IPS DF 19.7 (cell line): ENCODE measurements around the gene RIPK1.

Experiments
- DNase-seq: peaks from one replicate; pipeline ENCODE4 v3.0.0-alpha.2; 2013; ENCODE audit warnings: low read depth, low spot score

The RIPK1 gene

DNA sequence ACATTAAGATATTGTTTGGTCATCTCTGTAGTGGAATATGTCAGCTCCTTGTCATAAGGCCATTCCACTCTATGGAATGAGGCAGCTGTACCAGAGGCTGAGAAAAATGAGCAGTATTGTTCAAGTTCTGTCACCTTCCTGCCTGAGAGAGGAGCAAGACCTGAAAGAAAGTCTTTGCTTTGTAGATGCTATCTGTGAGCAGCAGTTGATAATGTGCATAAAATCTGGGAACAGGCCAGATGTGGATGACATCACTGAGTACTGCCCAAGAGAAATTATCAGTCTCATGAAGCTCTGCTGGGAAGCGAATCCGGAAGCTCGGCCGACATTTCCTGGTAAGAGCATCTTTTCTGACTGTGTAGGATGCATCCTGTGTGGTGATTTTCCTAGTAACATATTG lies 16.8 kb downstream of the RIPK1 start:
- DNase-seq, result no peak

DNA sequence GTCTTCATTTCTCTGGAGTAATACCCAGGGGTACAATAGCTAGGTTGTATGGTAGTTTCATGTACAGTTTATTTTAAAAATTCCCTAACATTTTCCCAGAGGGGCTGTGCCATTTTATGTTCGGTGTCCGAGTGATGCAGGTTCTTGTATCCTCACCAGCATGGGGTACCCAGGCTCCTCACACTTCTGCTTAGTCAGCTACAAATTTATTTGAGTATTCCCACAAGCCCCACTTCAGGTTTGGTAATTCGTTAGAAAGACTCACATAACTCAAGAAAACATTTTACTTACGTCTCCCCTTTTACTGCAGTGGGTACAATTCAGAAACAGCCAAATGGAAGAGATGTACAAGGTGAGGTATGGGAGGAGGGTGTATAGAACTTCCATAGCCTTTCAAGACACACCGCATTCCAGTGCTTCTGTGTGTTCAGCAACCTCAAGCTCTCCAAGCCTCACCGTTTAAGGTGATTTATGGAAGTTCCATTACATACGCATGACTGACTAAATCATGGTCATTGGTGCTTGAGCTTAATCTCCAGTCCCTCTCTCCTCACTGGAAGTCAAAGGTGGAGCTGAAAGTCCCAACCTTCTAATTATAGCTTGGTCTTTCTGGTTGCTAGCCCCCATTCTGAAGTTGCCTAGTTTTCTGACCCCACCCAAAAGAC lies 18.1 kb downstream of the RIPK1 start:
- DNase-seq, result no peak

DNA sequence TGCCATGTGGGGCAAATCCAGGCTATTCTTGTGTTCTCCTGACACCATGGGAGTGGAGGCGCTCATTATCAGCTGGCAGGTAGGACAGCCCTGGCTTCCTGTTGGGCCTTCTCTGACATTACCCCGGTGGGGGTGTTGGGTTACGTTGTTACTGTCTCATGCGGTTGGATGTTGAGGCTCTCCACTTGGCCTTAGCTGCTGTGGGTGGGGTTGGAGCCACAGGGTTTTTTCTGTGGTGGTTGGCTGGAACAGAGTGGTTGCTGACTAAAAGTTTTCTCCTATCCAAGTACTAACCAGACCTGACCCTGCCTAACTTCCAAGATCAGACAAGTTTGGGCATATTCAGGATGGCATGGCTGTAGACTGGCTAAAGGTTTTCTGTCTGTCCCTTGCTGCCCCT lies 20.2 kb downstream of the RIPK1 start:
- DNase-seq, result no peak

DNA sequence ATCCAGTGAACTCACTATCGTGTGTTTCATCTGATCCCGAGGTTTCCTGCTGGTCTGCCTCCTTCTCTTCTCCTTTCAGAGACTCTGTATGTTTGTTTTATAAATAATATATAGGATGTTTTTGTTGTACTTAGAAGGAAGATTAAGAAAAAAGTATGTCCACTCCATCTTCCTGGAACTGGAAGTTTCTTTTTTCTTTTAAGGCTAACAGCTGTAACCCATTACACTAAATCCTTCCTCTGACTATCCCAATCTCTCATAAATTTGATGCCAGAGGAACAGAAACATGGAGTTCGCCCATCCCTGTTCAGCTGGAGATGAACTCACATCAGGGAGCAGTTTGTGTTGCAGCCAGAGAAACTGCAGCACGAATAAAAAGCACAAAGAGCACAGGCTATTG lies 20.7 kb downstream of the RIPK1 start:
- no peak for DNase-seq

DNA sequence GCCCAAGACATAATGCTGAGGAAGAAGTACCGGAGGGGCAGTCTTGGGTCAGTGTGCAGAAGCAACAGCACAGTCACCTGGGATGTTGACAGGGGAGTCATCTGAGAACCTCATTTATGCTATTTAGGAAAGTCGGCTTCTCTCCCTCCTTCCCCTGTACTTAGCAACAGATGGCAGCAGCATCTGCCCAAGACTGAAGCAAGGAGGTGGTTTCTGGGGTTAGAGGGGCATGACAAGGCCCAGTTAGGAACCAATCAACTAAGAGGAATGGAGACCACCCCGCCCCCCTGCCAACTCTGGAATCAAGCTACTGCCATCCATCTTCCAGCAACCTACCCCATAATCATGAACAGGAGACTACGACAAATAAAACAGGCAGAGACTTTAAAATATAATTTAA lies 21.7 kb downstream of the RIPK1 start:
- DNase-seq, result no peak

DNA sequence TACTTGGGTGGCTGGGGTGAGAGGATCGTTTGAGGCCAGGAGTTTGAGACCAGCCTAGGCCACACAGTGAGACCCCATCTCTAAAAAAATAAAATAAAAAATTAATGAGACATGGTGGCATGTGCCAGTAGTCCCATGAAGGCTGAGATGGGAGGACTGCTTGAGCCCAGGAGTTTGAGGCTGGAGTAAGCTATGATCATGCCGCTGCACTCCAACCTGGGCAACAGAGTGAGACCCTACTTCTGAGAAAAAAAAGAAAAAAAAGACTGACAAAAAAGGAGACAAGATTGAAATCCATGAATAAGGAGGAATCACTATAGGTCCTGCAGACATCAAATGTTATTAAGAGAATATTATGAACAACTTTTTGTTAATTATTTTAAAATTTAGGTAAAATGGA lies 26.5 kb downstream of the RIPK1 start:
- DNase-seq, result no peak

DNA sequence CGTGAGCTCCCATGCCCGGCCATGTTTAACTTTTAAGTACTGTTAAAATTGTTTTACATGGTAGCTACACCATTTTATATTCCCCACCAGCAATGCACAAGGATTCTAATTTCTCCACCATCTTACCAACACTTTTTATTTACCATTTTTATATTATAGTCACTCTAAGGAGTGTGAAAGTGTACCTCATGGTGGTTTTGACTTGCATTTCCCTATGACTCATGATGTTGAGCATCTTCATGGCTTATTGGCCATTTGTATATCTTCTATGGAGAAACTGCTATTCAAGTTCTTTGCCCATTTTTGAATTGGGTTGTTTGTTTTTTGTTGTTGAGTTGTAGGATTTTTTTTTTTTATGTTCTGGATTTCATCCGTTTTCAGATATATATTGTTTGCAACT lies 34.6 kb downstream of the RIPK1 start:
- no peak for DNase-seq

DNA sequence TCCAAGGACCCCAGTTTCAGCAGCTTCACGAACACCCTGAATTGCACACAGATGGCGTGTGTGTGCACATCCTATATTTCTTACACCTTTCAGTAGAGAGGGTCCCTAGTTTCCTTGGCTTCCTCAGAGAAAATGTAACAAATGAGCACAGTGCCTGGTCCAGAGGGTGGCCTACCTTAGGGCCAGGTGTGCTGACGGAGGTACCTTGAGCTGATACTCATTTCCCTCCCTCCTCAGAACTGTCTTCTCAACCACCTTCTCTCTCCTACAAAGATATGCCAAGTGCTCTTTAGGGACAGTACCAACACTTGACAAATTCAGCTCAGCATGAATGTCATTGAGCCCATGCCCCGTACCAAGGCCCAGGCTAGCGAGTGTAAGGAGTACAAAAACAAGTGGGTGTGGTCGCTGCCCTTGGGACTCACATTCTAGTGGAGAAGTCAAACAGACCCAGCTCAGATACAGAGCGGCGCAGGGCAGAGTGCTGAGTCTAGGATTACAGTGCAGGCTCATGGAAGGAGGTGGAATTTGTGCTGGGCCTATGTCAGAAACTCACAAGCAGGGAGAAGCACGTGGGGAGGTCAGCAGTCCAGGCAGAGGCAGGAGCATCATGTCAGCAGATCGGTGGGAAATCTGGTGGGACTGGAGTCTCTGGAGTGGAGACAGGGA lies 40.6 kb downstream of the RIPK1 start:
- DNase-seq, result no peak

DNA sequence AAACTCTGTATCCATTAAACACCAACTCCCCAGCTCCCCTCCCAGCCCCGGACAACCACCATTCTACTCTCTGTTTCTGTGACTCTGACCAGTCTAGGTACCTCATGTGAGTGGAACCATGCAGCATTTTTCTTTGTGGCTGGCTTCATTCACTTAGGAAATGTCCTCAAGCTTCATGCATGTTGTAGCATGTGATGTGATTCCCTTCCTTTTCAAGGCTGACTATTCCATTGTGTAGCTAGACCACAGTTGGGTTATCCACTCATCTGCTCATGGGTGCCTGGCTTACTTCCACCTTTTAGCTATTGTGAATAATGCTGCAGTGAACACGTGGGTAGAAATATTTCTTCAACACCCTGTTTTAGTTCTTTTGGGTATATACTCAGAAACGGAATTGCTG lies 41.5 kb downstream of the RIPK1 start:
- no peak for DNase-seq

DNA sequence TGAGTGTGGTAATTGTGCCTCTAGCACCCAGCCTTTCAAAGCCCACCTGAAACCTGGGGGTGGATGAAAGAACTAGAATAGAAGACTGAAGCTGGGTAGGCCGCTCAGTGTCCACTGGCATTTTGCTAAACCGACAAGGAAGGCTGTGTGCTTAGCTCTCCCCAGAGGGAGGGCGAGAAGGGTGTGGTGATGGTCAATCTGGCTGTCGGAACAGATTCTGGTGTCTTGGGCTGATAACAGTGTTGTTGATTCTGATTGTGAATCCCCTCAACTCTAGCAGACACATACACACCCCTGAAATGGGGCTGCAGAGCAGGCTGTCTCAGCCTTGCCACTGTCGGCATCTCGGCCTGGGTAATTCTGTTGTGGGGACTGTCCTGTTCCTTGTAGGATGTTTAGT lies 46.1 kb downstream of the RIPK1 start:
- DNase-seq, result no peak

DNA sequence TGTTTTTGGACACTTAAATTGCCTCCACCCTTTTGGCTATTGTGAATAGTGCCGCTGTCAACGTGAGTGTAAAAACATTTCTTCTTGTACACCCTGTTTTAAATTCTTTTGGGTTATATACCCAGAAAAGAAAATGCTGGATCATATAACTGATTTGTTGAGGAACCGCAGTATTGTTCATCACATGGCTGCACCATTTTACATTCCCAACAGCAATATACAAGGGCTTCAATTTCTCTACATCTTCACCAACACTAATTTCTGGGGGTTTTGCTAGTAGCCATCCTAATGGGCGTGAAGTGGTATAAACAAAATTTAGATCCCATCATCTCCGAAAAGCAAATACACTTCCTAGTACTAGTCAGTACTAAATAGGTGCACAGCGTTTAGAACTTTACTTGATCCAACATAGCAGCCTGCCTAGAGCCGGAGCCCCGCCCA lies 49.6 kb downstream of the RIPK1 start:
- DNase-seq, result no peak

DNA sequence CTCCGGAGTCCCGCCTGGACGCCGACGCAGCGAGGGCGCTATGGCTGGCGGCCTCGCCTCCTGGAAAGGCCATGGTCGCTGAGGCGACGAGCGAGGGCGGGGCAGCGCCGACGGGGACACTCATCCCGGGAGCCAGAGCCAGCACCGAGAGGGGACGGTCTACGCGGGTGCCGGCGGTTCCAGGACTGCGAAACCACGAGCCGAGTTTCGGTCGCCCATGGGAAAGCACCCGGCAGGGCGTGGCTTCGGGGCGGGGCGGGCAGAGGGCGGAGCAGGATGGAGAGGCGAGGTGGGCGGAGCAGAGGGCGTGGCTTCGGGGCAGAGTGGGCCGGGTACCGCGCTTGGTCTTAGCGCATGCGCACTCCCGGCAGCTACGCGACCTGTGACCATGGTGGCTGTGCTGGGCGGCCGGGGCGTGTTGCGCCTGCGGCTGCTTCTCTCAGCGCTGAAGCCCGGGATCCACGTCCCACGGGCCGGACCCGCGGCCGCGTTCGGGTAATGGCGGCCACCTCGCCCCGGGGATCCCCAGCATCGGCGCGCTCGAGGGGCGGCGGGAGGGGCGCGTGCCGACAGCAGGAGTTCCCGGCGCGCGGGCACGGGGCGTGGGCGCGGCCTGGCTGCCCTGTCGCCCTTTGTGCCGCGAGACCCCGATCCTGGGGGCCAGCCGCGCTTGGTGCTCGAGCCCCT lies 50.2 kb downstream of the RIPK1 start, which contains the start of gene BPHL:
Gene BPHL (plus strand): TSS at position 359 of the 687 bp plus-strand sequence. CDS start 30 bp downstream, at position 389.
- DNase-seq, result peak; percentile 23

DNA sequence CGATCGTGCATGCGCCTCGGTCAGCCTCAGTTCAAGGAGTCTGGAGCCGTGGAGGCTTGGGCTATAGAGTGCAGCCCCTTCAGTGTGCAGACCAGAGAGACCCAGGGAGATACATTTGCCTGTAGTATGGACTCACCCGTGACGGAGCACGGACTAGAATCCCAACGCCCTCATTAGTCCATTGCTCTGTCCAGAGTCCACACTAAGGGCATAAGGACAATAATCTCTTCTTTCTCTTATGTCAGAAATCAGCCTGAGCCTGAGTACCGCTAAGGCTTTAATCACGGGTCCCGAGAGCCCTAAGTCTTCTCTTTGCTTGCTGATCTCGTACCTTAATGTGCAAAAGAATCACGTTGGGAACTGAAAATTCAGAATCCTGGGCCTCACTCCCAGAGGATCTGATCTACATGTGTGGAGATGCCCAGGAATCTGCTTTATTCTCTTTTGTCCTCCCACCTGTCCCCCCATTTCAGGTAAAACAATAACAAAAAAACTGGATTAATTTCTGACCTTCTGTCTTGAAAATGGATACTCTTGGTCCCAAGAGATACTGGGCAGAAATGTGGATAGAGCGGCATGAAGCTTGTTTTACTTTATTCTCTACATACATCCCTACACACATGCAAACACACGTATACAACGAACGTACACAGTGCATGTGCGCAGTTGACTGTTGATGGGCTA lies 50.9 kb downstream of the RIPK1 start:
- no peak for DNase-seq

DNA sequence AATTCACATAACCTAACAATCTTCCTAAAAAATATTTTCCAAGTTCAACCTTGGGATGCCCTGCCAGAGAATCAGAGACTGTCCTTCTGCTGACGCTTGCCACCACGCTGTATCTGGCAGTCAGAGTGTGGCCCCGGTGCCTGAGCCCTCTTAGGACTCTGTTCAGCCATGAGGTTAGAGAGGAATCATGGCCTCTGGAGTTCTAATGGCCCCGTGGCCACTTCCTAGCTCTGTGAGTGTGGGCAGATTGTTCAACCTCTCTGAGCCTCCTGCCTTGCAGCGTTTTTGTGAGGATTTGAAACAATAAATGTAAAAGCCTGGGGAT lies 52.4 kb downstream of the RIPK1 start:
- DNase-seq, result no peak

DNA sequence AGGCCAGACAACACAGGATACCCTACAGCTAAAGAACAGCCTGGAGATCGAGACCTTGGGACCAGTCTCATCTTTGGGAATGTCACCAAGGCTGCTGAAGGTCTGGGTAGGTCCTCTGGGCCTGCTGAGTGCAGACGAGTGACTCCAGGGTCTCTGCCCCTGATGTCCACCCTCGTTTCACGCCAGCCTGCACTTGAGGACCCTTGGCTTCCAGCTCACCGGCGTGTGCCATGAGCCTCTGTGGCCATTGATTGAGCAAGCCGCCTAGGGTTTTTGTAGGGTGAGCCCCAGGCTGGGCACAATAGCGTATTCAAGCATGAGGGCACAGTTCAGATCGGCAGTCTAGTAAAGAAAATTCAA lies 54.5 kb downstream of the RIPK1 start:
- no peak for DNase-seq

DNA sequence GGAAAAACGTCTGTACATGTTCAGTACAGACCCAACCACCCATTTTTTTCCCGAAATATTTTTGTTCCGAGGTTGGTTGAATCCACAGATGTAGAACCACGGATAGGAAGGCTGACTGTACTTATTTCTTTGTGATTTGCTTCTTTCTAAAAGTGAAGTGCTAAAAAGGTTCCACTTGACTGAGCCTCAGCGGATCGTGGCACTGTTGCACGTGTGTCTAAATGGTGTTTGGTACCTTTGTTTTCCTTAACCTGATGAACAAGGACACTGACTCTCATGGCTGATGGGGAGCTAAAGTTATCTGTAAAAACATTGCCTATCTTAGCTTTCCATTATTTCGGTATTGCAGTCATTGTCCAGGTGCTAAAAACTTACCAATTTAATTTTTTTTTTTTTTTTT lies 56.4 kb downstream of the RIPK1 start:
- DNase-seq, result no peak

DNA sequence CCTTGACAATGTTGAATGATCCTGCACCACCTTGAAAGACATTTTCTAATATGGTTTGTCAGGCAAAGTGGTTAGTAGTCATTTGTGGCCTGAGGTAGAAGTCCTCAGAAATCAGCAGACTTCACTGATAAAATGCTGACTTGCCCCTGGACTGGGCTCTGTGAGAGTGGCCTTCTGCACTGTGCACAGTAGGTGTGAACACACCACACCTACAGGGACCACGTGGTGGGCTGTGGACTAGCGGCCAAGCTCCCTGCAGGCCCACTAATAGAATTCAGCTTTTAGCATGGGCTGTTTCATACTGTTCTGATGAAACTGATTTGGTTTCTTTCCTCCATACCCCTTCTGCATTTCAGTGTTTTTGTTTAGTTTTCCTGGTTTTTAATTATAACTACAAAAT lies 57.5 kb downstream of the RIPK1 start:
- DNase-seq, result no peak

DNA sequence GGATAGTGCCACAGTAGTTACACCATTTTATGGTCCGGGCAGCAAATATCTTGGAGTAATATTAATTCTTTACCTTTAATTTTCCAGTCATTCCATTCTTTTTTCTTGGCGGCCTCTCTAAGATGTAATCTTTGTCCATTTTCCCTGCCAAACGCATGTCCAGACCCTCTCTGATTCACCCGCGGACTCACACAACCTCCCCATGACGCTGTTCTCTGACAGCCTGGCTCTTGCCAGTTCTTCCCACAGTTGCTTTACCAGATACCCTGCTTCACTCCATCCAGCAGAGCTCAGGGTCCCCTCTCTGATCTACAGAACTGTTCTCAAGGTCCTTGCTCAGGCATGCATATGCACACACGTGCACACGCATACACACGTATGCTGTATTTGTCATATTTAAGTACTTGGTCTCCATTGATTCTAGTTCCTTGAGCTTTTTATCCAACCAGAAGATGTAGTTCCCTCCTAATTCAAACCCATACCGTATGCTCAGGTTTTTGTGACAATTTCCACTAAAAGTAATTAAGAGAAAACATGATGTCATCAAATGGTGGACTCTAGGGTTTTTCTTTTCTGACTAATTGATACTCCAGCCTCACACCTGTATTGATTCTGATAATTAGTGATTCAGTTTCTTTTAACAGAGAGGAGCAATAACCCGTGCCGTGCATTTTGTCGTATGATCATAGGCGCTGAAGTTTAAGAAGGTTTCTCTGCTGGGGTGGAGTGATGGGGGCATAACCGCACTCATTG lies 60.2 kb downstream of the RIPK1 start:
- no peak for DNase-seq

DNA sequence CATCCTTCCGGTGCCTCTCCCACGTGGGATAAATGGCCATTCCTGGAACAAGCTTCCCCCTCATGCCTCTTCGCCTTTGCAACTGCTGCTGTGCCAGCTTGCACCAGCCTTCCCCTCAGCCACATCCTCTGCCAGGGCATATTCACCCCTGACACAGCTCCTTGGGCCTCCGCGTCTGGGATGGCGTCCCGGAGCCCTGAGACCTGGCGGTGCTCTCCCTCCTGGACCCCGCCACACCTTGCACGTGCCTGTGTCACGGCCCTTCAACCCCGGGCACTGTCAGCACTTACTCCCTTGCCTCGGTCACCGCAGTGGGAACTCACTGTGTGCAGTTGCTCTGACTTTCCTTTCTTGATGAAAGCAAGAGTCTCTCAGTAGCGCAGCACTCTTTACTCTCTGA lies 63.4 kb downstream of the RIPK1 start:
- no peak for DNase-seq

DNA sequence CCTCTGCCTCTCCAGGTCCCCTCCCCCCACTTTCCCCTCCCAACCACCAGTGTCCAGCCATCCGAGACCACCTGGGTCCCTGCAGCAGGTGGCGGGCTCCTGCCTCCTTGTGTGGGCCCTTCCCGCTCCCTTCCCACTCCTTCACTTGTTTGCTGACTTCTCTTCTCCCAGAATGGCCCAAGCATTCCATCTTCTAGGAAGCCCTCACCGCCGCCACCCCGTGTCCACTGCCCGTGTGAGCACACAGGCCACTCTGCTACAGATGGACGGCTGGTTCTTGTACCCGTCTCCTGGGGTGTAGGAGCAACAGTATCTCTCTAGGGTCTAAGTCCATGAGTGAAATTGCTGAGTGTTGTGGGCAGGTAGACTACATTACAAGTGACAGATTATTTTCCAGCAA lies 65.2 kb downstream of the RIPK1 start:
- no peak for DNase-seq

DNA sequence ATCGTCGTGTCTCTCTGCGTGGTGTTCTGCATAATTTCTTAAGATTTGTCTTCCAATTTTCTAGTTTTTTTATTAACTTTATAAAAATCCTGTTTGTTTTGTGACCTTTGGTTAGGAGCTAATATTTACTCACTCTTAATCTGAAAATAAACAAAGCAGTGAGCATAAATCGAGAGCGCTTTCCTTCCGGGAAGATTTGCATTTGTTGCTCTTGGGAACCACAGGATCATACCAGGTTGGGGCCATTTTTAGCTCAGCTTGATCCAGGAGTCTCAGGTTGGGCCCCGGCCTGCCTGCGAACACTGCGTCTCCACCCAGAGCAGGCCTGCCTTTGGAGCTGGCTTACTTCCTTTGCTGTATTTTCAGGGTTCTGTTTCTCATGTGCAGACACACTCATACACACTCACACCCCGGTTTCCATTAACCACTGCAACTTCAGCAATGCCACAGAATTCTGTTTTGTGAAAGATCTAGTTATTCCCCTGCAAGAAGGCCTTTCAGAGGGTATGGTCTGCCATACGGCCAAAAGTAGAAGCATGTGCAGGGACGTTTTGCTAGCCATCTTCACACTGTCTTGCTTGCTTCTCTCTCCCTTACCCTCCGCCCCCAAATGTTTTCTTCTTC lies 67.5 kb downstream of the RIPK1 start:
- DNase-seq, result no peak
